Esophagus (tissue), 2 donors: Measurements from ENCODE around the gene JCHAIN. TPM values are rescaled to one million over a fixed set of nuclear protein-coding genes. Genes with fewer than 3 reads are reported as not detected.

Source experiments
- H3K27ac ChIP-seq, 2 donors: one replicate each; pipeline ENCODE4 v1.5.1; 2013; ENCODE audit warnings: low read depth in 2 of 2, mild to moderate bottlenecking in 2 of 2, inconsistent platforms in 1 of 2, low read length in 1 of 2, moderate library complexity in 1 of 2
- H3K27me3 ChIP-seq, 2 donors: one replicate each; pipeline ENCODE4 v1.6.1; 2013; ENCODE audit warnings: low read length in 2 of 2, control low read depth in 1 of 2, mild to moderate bottlenecking in 1 of 2; ENCODE audit not compliant: insufficient read depth in 2 of 2, control insufficient read depth in 1 of 2
- H3K36me3 ChIP-seq, 2 donors: one replicate each; pipeline ENCODE4 v1.6.1; 2013; ENCODE audit warnings: low read length in 1 of 2; ENCODE audit not compliant: control insufficient read depth in 2 of 2, insufficient read depth in 2 of 2
- H3K4me1 ChIP-seq, 2 donors: one replicate each; pipeline ENCODE4 v1.6.1; 2013; ENCODE audit warnings: low read length in 1 of 2; ENCODE audit not compliant: control insufficient read depth in 2 of 2, insufficient read depth in 2 of 2
- H3K4me3 ChIP-seq, 2 donors: one replicate each; pipeline ENCODE4 v1.5.1; 2013; ENCODE audit warnings: low read length in 2 of 2, mild to moderate bottlenecking in 2 of 2, low read depth in 1 of 2, moderate library complexity in 1 of 2
- H3K9me3 ChIP-seq, 2 donors: one replicate each; pipeline ENCODE4 v1.6.1; 2013; ENCODE audit warnings: mild to moderate bottlenecking in 2 of 2, low read depth in 1 of 2, low read length in 1 of 2, moderate library complexity in 1 of 2; ENCODE audit not compliant: control insufficient read depth in 2 of 2, insufficient read depth in 1 of 2
- WGBS, 2 donors: extraction: QIAGEN DNeasy Blood & Tissue Kit; methylation state at CpG; one replicate each; pipeline ENCODE4 v1.1.7; 2013; 5-methylcytosine and 5-hydroxymethylcytosine counted together
- polyA plus RNA-seq, 2 donors: library from polyadenylated mRNA; stranded (reverse); fragments of 200-250 nt; gene quantifications; one replicate each; pipeline ENCODE4 v1.2.3, GENCODE V29; 2013
- donor health status: healthy with polysubstance abuse.
- donor health status: Bipolar disorder and iron deficiency.

Gene JCHAIN
- polyA plus RNA-seq, 2 donors: 4.2 to 5.4 TPM

GRCh38 chr4:70608324-70608723, 58.0 kb downstream of the JCHAIN start:
- no peaks in the 10 kb centered on the region for H3K9me3 ChIP-seq
- H3K27ac ChIP-seq: no peak overlapping the region
- no peaks in the 10 kb centered on the region for H3K4me1 ChIP-seq
- 76 to 82% methylated on average over 2 of the region's 2 CpGs for WGBS, 2 donors
- no peak overlapping the region for H3K4me3 ChIP-seq
- H3K27me3 ChIP-seq: no peaks in the 10 kb centered on the region
- H3K36me3 ChIP-seq: no peaks in the 10 kb centered on the region

GRCh38 chr4:70607334-70607853, 58.9 kb downstream of the JCHAIN start:
- Histone ChIP-seq H3K27me3 (no peaks in the 10 kb centered on the region), H3K4me1 (no peaks in the 10 kb centered on the region), H3K4me3 (no peak overlapping the region), H3K27ac (no peak overlapping the region), H3K36me3 (no peaks in the 10 kb centered on the region), H3K9me3 (no peaks in the 10 kb centered on the region)
- WGBS, 2 donors: 87 to 95% methylated on average over 3 of the region's 3 CpGs

DNA sequence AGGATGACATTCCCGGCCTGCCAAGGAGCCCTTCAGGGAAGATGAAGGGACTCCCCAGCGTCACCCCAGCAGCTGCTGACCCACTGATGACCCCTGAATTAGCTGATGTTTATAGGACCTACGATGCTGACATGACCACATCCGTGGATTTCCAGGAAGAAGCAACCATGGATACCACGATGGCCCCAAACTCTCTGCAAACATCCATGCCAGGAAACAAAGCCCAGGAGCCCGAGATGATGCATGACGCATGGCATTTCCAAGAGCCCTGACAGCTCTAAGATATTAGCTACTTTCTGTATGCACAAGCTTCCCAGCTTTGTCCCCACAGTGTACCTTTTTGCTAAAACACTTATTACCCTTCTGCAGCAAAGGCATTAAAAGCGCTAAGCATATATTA, 59.8 kb downstream of the JCHAIN start:
- Histone ChIP-seq H3K4me3 (no peak overlapping the region), H3K27ac (no peak overlapping the region), H3K9me3 (no peaks in the 10 kb centered on the region), H3K4me1 (no peaks in the 10 kb centered on the region), H3K27me3 (no peaks in the 10 kb centered on the region), H3K36me3 (no peaks in the 10 kb centered on the region)
- 70 to 71% methylated on average over 8 of the region's 8 CpGs for WGBS, 2 donors

Other genes starting within 250 kb of the JCHAIN start
- gene MUC7, start 194.3 kb downstream of the JCHAIN start, polyA plus RNA-seq: not detected
- under 1 TPM; 0.09 to 0.47 TPM for gene AMTN, start 147.9 kb downstream of the JCHAIN start, polyA plus RNA-seq
- not detected for gene AMBN, start 74.3 kb downstream of the JCHAIN start, polyA plus RNA-seq
- not detected for gene ENAM, start 37.8 kb downstream of the JCHAIN start, polyA plus RNA-seq
- 10 to 100 TPM; 19.9 to 24.2 TPM for gene UTP3, start 22.0 kb upstream of the JCHAIN start, polyA plus RNA-seq
- gene RUFY3, start 55.5 kb upstream of the JCHAIN start, polyA plus RNA-seq: 10 to 100 TPM; 19.4 to 25.1 TPM
- gene GRSF1, start 173.4 kb upstream of the JCHAIN start, polyA plus RNA-seq: 10 to 100 TPM; 21.5 to 39.6 TPM
- gene MOB1B, start 235.9 kb upstream of the JCHAIN start, polyA plus RNA-seq: 1 to 10 TPM; 2.8 to 3.4 TPM